Gastroesophageal sphincter (tissue), 3 donors: ENCODE results near the gene NPC1L1.
A peak's percentile ranks its signal among the peaks of the same experiment; 100 is the strongest.

Experiments
- CTCF ChIP-seq, 4 experiments: fragments of 200-600 bp in 2 of 4; fragments of 450-650 bp in 2 of 4; sonication (generic) in 1 of 4; IDR thresholded peaks; one replicate each; pipeline ENCODE4 v1.5.1; 2017 to 2019; ENCODE audit warnings: antibody characterized with exemption in 4 of 4, mild to moderate bottlenecking in 2 of 4, moderate library complexity in 2 of 4
- EP300 ChIP-seq: sonication (generic); formaldehyde crosslinking; IDR thresholded peaks from one replicate; pipeline ENCODE4 v1.6.1; 2017; ENCODE audit warnings: antibody characterized with exemption, mild to moderate bottlenecking
- POLR2A ChIP-seq, 2 donors: fragments of 450-650 bp; IDR thresholded peaks; one replicate each; pipeline ENCODE4 v1.6.1; 2017; ENCODE audit warnings: antibody characterized with exemption in 2 of 2, mild to moderate bottlenecking in 2 of 2, moderate library complexity in 1 of 2
- POLR2AphosphoS5 ChIP-seq: sonication (generic); formaldehyde crosslinking; IDR thresholded peaks from one replicate; pipeline ENCODE4 v1.6.1; 2017; ENCODE audit warnings: antibody characterized with exemption

GRCh38 chr7:44477063-44477830 lies 63.9 kb downstream of the NPC1L1 start:
- peak; percentile 86 to 93 (median 90) for TF ChIP-seq CTCF (IDR thresholded peaks at IDR 0.05)
- TF ChIP-seq EP300, result no peak
- no peak for TF ChIP-seq POLR2A (IDR thresholded peaks at IDR 0.05)
- peak; percentile 24 for TF ChIP-seq POLR2AphosphoS5
